Stimulated activated effector memory CD8-positive, alpha-beta T cell treated with anti-CD3 and anti-CD28 coated beads, Interleukin-12 subunit alpha, Interleukin-12 subunit beta, amount 100 ng/mL, for 72 hours (primary cell): ENCODE measurements around the gene MEOX2.

Experiments used
- ATAC-seq: fragments of 150-1000 bp; cut with Tn5 transposase; 2 replicates; pipeline ENCODE4 v1.10.0; 2021
- DNase-seq, 2 donors: peaks; one replicate each; pipeline ENCODE4 v3.0.0; 2021 to 2022; ENCODE audit warnings: low spot score in 2 of 2
- H3K27ac Mint-ChIP-seq: one replicate; pipeline ENCODE4 v1.8.0; 2022; ENCODE audit warnings: mild to moderate bottlenecking, mixed read lengths
- H3K36me3 Mint-ChIP-seq: one replicate; pipeline ENCODE4 v1.8.0; 2022; ENCODE audit warnings: mild to moderate bottlenecking, mixed read lengths
- H3K4me1 Mint-ChIP-seq: one replicate; pipeline ENCODE4 v1.8.0; 2022; ENCODE audit warnings: mixed read lengths
- H3K4me3 Mint-ChIP-seq: one replicate; pipeline ENCODE4 v1.8.0; 2022; ENCODE audit warnings: mild to moderate bottlenecking, mixed read lengths
- H3K9me3 Mint-ChIP-seq: one replicate; pipeline ENCODE4 v1.8.0; 2022; ENCODE audit warnings: mixed read lengths

Gene MEOX2

GRCh38 chr7:15607529-15608210 is 78.8 kb downstream of the MEOX2 start:
- DNase-seq (no peak), ATAC-seq (no peak)
- H3K4me3 Mint-ChIP-seq, result no peak overlapping the region
- H3K36me3 Mint-ChIP-seq, result no peaks in the 10 kb centered on the region
- H3K27ac Mint-ChIP-seq, result no peak overlapping the region
- no peaks in the 10 kb centered on the region for H3K4me1 Mint-ChIP-seq
- peaks cover 9% of the 10 kb centered on the region for H3K9me3 Mint-ChIP-seq

- peaks cover 7% of the 10 kb centered on the region for H3K9me3 Mint-ChIP-seq
- no peaks in the 10 kb centered on the region for H3K36me3 Mint-ChIP-seq
- ATAC-seq (no peak), DNase-seq (no peak)
- no peak overlapping the region for H3K4me3 Mint-ChIP-seq
- H3K4me1 Mint-ChIP-seq, result no peaks in the 10 kb centered on the region
- no peak overlapping the region for H3K27ac Mint-ChIP-seq
Observed at GRCh38 chr7:15606561-15606960, 79.9 kb downstream of the MEOX2 start.

GRCh38 chr7:15604166-15604565 is 82.3 kb downstream of the MEOX2 start:
- ATAC-seq (no peak), DNase-seq (no peak)
- H3K4me1 Mint-ChIP-seq, result no peaks in the 10 kb centered on the region
- H3K4me3 Mint-ChIP-seq, result no peak overlapping the region
- H3K9me3 Mint-ChIP-seq, result peaks cover 7% of the 10 kb centered on the region
- H3K36me3 Mint-ChIP-seq, result no peaks in the 10 kb centered on the region
- H3K27ac Mint-ChIP-seq, result no peak overlapping the region

- no peak for DNase-seq
- Mint-ChIP-seq H3K36me3 (no peaks in the 10 kb centered on the region), H3K4me3 (no peak overlapping the region), H3K27ac (no peak overlapping the region), H3K9me3 (peaks cover 4% of the 10 kb centered on the region), H3K4me1 (no peaks in the 10 kb centered on the region)
- no peak for ATAC-seq
Observed at GRCh38 chr7:15603124-15603523, 83.4 kb downstream of the MEOX2 start.

GRCh38 chr7:15602236-15602635 is 84.2 kb downstream of the MEOX2 start:
- DNase-seq, result no peak
- H3K4me1 Mint-ChIP-seq, result no peaks in the 10 kb centered on the region
- no peak for ATAC-seq
- peaks cover 4% of the 10 kb centered on the region for H3K9me3 Mint-ChIP-seq
- H3K27ac Mint-ChIP-seq, result no peak overlapping the region
- H3K4me3 Mint-ChIP-seq, result no peak overlapping the region
- H3K36me3 Mint-ChIP-seq, result no peaks in the 10 kb centered on the region

GRCh38 chr7:15601175-15601574 is 85.3 kb downstream of the MEOX2 start:
- Mint-ChIP-seq H3K27ac (no peak overlapping the region), H3K4me1 (no peaks in the 10 kb centered on the region), H3K36me3 (no peaks in the 10 kb centered on the region), H3K9me3 (peaks cover 8% of the 10 kb centered on the region), H3K4me3 (no peak overlapping the region)
- DNase-seq (no peak), ATAC-seq (no peak)

- no peak for DNase-seq
- Mint-ChIP-seq H3K27ac (no peak overlapping the region), H3K4me1 (no peaks in the 10 kb centered on the region), H3K4me3 (no peak overlapping the region), H3K9me3 (peaks cover 8% of the 10 kb centered on the region), H3K36me3 (no peaks in the 10 kb centered on the region)
- ATAC-seq, result no peak
Observed at GRCh38 chr7:15600298-15600697, 86.2 kb downstream of the MEOX2 start.

GRCh38 chr7:15594461-15594860 is 92.0 kb downstream of the MEOX2 start:
- DNase-seq (no peak), ATAC-seq (no peak)
- no peak overlapping the region for H3K4me3 Mint-ChIP-seq
- no peaks in the 10 kb centered on the region for H3K36me3 Mint-ChIP-seq
- H3K4me1 Mint-ChIP-seq, result no peaks in the 10 kb centered on the region
- H3K9me3 Mint-ChIP-seq, result peaks cover 10% of the 10 kb centered on the region
- H3K27ac Mint-ChIP-seq, result no peak overlapping the region

GRCh38 chr7:15593382-15593781 is 93.1 kb downstream of the MEOX2 start:
- ATAC-seq, result no peak
- no peak overlapping the region for H3K4me3 Mint-ChIP-seq

GRCh38 chr7:15586266-15586665 is 100.2 kb downstream of the MEOX2 start:
- Mint-ChIP-seq H3K4me1 (no peaks in the 10 kb centered on the region), H3K27ac (no peak overlapping the region), H3K4me3 (no peak overlapping the region), H3K9me3 (peaks cover 17% of the 10 kb centered on the region), H3K36me3 (no peaks in the 10 kb centered on the region)
- ATAC-seq, result no peak
- DNase-seq, result no peak

More at GRCh38 chr7:15593382-15593781, 93.1 kb downstream of the MEOX2 start:
- H3K36me3 Mint-ChIP-seq, result no peaks in the 10 kb centered on the region
- H3K4me1 Mint-ChIP-seq, result no peaks in the 10 kb centered on the region
- no peak overlapping the region for H3K27ac Mint-ChIP-seq
- no peak for DNase-seq
- H3K9me3 Mint-ChIP-seq, result peaks cover 14% of the 10 kb centered on the region

- no peak overlapping the region for H3K27ac Mint-ChIP-seq
- H3K36me3 Mint-ChIP-seq, result no peaks in the 10 kb centered on the region
- DNase-seq, result no peak
- peaks cover 15% of the 10 kb centered on the region for H3K9me3 Mint-ChIP-seq
- no peaks in the 10 kb centered on the region for H3K4me1 Mint-ChIP-seq
- no peak for ATAC-seq
- H3K4me3 Mint-ChIP-seq, result no peak overlapping the region
Observed at GRCh38 chr7:15584575-15584974, 101.9 kb downstream of the MEOX2 start.

- H3K9me3 Mint-ChIP-seq, result peaks cover 10% of the 10 kb centered on the region
- H3K4me1 Mint-ChIP-seq, result no peaks in the 10 kb centered on the region
- H3K36me3 Mint-ChIP-seq, result no peaks in the 10 kb centered on the region
- no peak overlapping the region for H3K27ac Mint-ChIP-seq
- DNase-seq (no peak), ATAC-seq (no peak)
- H3K4me3 Mint-ChIP-seq, result no peak overlapping the region
Observed at GRCh38 chr7:15582773-15583172, 103.7 kb downstream of the MEOX2 start.

GRCh38 chr7:15581352-15581951 is 105.0 kb downstream of the MEOX2 start:
- no peak for DNase-seq
- ATAC-seq, result no peak
- Mint-ChIP-seq H3K27ac (no peak overlapping the region), H3K36me3 (no peaks in the 10 kb centered on the region), H3K9me3 (peaks cover 14% of the 10 kb centered on the region), H3K4me1 (no peaks in the 10 kb centered on the region), H3K4me3 (no peak overlapping the region)

- DNase-seq (no peak), ATAC-seq (no peak)
- no peaks in the 10 kb centered on the region for H3K36me3 Mint-ChIP-seq
- H3K27ac Mint-ChIP-seq, result no peak overlapping the region
- peaks cover 14% of the 10 kb centered on the region for H3K9me3 Mint-ChIP-seq
- H3K4me3 Mint-ChIP-seq, result no peak overlapping the region
- H3K4me1 Mint-ChIP-seq, result no peaks in the 10 kb centered on the region
Observed at GRCh38 chr7:15580604-15581351, 105.7 kb downstream of the MEOX2 start.

- DNase-seq (no peak), ATAC-seq (no peak)
- no peak overlapping the region for H3K4me3 Mint-ChIP-seq
- H3K36me3 Mint-ChIP-seq, result no peaks in the 10 kb centered on the region
- no peak overlapping the region for H3K27ac Mint-ChIP-seq
- peaks cover 20% of the 10 kb centered on the region for H3K9me3 Mint-ChIP-seq
- no peaks in the 10 kb centered on the region for H3K4me1 Mint-ChIP-seq
Observed at GRCh38 chr7:15577600-15577999, 108.9 kb downstream of the MEOX2 start.
